Activated CD8-positive, alpha-beta memory T cell treated with anti-CD3 and anti-CD28 coated beads for 1 hour (primary cell): ENCODE data around the gene TAS2R3.
"Not testable (repeated sequence)": the region's sequence is repeated elsewhere in the genome, so short reads cannot be mapped to it uniquely, and the experiment has no call there.

Source experiments
- DNase-seq, 2 donors: peaks; one replicate each; pipeline ENCODE4 v3.0.0-alpha.2; 2020; ENCODE audit warnings: low read depth in 1 of 2; ENCODE audit errors: extremely low read depth in 1 of 2

TAS2R3 gene, protein sequence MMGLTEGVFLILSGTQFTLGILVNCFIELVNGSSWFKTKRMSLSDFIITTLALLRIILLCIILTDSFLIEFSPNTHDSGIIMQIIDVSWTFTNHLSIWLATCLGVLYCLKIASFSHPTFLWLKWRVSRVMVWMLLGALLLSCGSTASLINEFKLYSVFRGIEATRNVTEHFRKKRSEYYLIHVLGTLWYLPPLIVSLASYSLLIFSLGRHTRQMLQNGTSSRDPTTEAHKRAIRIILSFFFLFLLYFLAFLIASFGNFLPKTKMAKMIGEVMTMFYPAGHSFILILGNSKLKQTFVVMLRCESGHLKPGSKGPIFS

DNA sequence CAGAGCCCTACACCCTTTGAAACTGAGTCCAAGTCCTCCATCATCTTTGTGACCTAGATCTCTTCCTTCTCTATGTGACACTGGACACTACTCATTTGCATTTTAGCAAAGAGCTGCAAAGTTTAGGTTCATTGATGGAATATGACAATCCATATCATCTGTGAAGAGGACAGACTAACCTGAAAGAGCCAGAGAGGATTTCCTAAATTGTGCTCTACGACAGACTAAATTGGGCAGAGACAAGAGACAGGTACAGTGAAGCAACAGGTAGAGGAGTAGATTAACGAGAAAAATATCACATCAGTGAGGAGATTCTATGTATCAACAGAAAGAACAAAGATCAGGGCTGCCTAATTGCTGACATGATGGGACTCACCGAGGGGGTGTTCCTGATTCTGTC, at the start of gene TAS2R3:
Gene TAS2R3, plus strand, starts transcription at position 301 of the 400 bp plus-strand sequence. Its CDS starts 62 bp downstream, at position 363.
- DNase-seq, result no peak

DNA sequence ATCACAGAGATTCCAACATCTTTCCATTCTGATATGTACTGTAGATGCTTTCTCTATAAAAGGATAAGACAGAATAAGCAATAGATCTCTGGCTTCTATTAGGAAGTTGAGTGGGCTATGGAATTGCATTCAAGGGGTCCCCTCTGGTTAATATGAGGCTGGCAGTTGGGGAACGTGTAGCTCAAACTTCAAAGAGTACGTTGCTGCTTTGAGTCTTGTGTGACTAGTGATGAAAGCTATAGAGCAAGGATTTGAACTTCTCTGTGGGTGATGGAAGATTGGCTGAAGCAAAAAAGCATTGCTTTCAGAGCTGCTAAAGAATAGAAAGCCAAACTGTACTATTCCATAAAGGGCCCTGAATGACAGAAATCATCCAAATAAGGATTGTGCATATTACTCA, 49.3 kb upstream of the TAS2R3 start:
- no peak for DNase-seq

DNA sequence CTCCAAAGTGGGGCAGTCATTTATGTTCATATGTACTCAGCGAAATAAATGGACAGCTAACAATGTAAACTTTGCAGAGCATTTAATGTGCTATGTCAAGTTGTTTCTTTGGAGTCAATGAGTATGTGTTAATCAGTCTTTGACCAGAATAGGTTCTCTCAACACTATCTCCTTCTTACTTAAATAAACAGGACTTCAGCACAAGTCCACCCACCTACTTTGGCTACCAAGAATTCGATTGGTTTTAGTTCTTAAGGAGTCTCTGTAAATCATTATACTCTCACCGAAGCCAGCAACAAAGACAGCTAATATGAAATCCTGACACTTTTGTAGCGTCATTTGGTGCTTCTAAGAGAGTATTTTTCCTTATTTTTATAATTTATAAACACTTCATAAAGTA, 48.9 kb upstream of the TAS2R3 start:
- DNase-seq, result no peak

DNA sequence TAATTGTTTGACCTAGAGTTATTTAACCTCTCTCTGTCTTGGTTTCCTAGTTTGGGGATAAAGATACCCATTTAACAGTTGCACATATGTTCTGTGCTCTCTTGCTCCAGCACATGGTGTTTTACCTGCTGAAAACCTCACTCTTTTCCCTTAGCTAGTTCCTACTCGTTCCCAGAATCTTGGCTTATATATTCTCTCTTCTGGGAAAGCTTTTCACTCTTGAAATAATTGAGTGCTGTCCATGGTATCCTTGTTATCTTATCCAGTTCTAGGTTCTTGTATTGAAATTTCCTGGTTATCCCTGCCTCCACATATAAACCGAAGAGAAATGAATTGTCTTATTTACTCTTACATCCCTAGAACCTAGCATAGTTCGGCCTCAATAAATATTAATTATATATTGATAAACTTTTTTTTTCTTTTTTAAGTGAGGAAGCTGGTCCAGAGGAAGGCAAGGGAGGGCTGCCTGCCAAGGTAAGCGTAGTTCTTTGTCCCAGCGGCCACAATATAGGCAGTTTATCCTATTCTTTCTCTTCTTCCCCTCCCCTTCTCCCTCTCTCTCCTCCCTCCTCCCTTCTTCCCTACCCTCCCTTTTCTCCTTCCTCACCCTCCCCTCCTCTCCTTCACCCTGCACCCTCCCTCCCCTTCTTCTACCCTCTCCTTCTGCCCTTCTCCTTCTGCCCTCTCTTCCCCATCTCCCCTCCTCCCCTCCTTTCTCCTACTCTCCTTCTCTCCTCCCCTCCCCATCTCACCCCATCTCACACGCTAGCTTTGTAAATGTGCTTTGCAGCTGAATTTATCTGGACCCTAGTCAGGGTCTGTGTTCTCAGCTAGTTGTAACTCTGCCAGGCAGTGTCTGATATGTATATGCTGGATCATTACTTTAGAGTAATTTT, 47.9 kb upstream of the TAS2R3 start:
- no peak for DNase-seq

DNA sequence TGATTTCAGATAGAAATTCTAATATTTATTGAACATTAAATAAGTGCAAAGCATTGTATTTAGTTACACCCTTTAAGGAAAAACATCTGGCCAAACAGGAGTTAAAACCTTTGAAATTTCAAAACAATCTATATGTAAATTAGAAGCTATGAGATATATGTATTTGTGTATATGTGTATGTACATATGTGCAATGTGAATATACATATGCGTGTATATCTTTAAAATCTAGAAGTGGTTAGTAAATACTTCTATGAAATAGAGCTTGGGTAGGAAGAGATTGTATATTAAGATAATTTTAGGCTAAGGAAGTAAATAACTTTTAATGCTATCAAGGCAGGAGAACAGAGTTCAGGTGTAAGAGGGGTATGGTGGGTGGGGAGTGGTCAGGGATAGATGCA, 46.4 kb upstream of the TAS2R3 start:
- no peak for DNase-seq

DNA sequence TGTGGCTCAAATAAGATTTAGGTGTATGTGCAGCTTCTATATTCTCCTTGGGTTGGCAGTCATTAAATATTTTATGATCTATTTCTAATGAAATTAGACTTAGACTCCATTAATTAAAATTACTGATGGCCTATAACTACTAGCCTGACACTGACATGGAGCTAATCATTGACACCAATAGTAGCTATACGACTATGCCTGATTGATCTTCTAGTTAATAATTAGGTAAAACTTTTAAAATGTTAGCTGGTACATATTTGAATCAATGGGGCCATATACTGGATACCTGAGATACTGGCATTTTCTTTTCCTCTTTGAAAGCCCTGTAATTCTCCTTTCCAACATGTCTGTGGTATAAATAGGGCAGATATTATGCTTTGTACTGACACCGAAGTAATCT, 41.4 kb upstream of the TAS2R3 start:
- DNase-seq, result no peak

DNA sequence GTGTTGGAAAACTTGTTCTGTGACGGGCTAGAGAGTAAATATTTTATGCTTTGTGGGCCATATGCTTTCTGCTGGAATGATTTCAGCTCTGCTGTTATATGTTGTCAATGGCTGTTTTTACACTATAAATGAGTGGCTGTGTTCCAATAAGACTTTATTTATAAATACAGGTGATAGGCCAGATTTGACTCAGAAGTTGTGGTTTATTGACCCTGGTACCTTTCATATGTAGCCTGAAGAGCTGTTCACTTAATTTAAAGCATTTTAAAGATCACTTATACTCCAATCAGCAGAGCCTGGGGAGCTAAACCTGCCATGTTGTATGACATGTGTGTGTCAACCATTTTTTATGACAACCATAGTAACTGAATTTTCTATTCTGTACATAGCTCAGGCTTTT, 34.9 kb upstream of the TAS2R3 start:
- DNase-seq, result no peak

DNA sequence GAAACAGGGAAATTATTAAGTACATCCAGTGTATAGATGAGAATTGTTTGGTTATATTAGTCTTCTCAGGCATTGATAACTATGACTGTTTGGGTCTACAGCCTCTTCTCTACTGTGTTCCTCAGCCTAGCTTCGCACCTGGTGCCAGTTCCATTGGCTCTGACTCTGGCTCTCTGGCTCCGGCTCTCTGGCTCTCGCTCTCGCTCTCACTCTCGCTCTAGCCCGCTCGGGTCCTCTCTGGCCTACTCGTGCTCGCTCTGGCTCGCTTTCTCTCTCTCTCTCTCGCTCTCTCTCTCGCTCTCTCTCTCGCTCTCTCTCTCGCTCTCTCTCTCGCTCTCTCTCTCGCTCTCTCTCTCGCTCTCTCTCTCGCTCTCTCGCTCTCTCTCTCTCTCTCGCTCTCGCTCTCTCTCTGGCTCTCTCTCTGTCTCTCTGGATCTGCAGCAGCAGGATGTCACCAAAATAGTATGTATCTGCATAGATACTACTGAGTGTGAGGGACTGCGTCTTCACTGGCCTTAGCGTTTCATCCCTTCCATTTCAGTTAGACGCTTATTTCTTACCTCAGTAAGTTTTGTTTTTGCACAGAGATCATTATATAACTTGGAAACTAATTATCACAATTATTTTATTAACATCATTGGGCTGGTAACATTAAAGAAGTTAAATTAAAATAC, 32.3 kb upstream of the TAS2R3 start:
- DNase-seq, result no peak

DNA sequence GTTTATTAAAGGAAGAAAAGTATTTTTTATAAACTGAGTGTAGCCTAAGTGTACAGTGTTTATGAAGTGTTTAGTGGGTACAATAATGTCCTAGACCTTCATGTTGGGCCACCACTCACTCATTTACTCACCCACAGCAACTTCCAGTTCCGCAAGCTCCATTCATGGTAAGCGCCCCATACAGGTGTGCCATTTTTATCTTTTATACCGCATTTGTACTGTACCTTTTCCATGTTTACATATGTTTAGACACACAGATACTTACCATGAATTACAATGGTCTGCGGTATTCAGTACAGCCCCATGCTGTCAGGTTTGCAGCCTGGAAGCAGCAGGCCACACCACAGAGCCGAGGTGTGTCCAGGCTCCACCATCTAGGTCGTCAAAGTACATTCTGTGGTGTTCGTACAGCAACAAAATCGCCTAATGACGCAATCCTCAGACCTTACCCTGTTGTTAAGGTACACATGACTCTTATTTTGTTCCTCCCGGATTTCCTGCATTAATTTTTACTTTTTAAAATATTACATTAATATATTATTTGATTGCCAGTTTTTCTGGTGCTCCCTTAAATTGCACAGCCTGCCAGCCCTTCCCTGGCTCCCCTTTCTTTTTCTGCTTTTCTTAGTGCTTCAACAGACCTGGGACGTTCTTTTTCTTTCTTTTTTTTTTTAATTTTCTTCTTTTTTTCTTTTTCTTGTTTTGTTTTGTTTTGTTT, 26.6 kb upstream of the TAS2R3 start:
- DNase-seq, result no peak

DNA sequence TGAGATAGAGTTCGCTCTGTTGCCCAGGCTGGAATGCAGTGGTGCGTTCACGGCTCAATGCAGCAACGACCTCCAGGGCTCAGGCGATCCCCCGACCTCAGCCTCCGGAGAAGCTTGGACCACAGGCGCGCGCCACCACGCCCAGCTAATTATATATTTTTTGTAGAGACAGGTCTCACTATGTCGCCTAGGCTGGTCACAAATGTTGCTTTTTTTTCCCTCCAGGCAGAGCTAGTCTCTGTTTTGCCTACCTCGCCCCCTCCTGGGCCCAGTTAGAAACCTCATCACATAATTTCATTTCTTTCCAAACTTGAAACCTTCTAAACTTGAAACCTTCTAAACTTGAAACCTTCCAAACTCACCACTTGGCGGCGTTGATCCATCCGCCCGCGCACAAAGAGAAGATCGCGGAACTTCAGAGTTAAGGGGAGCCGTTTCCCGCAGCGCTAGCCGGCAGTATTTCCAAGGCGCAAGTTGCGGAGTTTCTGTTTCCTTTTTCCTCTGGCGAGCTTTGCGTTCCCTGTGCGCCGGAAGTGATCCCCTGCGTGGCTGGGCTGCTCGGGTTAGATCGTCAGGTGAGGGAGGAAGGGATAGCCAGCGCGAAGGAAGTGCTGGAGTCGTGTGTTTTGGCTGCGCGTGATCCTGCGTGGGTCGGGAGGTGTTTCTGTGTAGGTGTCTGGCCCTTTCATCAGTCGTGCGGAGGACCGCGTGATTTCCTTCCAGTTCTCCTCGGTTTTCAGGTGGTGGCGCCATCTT, 25.9 kb upstream of the TAS2R3 start, which contains the start of gene SSBP1:
Gene SSBP1, plus strand, starts transcription at position 523 of the 756 bp plus-strand sequence. CDS start 809 bp downstream, outside the sequence.
- DNase-seq, result peak; percentile 76 to 80

DNA sequence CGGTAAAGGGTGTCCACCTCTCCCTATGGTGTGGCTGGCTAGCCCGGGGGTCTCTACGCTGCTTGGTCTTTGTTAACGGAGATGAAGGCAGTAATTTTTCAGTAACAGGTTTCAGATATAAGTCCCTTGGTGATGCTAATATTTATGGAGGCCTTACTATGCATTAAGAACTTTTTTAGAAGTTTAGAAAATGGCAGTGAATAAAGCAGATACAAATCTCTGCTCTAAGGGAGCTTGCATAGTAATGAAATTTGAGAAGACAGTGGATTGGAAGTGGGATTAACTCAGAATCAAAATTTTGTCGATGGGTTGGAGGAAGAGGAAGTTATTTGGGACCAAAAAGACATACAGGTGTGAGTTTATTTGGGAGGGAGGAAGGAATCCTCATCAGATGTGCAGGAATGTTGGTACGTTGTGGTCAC, 25.3 kb upstream of the TAS2R3 start:
- no peak for DNase-seq

DNA sequence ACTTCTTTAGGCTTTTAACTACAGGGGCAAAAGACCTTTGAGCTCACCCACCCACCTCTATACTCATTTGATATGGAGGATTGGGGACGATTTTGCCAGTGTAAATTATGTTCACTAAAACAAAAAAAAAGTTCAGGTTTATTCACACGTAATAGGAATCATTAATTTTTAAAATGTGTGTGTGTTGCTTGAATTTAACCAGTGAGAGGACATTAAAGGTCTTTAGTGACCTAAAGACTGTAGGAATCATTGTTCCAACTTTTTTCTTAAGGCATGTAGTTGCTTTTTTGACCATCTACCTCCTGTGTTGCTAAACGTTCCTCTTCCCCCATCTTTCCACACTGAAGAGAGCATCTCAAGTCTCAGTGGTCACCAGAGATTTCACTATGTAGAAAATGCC, 24.6 kb upstream of the TAS2R3 start:
- no peak for DNase-seq

DNA sequence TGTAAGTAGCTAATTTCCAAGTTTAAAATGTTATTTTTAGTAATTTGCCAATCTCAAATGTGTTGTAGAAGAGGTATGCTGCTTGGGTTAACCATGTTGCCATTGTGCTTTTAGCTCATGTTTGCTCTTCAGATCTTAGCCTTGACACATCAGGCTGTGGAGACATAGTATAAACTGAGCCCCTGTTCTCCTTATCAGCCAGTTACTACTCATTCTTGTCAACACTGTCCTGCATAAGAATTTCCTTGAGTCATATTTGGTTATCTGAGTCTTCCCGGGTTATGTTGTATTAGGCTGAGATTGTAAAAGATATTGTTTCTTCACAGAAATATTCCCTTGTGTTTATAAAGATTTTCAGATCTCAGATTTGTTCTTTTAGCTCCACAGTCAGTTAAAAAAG, 21.7 kb upstream of the TAS2R3 start:
- no peak for DNase-seq

DNA sequence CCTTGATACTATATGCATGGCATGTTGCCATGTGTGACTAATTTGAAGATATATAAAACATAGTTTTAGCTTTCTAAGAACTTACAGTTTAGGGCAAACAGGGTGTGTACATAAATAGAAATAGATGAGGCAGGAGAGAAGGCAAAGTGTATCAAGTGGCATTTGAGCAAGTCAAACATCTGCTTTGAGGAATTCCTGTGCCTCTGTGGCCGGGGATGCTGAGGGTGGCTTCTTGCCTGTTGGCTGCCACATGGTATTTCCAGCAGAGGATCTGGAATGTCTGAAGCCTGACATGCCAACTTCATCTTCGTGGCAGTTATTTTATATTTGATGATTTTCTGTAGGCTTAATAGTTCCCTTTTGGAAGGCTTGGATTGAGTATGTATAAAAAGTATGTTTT, 19.8 kb upstream of the TAS2R3 start:
- no peak for DNase-seq

DNA sequence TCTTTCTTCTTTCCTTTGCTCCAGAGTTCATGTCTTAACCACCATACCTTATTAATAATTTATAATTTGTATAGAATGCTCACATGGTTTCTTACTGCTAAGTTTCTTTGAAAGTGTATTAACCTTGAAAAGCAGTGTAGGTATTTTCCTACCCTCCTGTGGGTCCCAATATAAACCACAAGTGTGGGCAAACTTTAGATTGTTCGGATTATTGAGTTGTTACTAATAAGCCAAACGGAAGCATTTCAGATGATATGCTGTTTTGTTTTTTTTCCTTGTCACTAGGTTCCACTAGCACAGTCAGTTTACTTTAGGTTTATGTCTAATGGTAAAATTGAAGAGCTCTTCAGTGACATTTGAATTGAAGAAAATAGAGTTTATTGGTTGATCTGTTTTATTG, 15.5 kb upstream of the TAS2R3 start:
- no peak for DNase-seq

DNA sequence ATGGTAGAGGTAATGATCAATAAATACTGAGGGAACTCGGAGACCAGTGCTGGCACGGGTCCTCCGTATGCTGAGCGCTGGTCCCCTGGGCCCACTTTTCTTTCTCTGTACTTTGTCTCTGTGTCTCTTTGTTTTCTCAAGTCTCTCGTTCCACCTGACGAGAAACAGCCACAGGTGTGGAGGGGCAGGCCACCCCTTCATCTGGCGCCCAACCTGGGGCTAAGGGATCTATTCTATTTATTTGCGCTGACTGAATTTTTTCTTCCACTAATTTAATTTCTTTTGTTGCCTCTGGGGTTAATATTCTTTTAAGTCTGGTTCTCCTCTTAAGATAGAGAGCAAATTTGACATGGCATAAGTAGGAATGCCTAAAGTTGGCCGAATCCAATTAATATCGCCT, 12.0 kb upstream of the TAS2R3 start:
- not testable (repeated sequence) for DNase-seq

DNA sequence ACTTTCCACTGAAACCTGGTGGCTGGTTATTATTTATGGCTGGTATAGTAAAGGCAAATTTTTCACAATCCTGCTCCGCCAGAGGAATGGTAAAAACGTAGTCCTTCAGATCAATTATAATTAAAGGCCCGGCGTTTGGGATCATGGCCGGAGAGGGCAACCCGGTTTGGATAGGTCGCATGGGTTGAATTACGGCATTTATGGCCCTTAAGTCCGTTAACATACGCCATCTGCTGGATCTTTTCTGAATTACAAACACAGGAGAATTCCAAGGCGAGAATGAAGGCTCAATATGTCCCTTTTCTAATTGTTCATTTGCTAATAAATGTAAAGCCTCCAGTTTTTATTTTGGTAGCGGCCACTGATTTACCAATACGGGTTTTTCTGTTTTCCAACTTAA, 11.3 kb upstream of the TAS2R3 start:
- DNase-seq, result no peak

DNA sequence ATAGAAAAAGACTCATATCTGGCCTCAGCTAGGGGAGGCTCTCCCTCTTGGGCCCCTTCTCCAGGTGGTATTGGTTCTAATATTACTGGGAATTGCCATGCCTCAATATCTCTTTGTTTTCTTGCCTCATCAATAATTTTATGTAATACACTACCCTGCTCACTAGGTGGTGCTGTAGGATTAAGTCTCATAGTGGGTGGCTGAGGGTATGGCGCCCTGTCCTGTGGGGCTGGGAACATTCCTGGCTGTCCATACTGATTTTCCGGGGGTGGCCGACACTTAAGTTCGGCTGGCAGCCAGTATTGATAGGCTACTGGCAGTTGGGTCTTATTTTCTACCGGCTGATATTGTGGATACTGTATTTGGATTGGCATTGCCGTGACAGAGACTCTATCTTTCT, 9.0 kb upstream of the TAS2R3 start:
- no peak for DNase-seq

DNA sequence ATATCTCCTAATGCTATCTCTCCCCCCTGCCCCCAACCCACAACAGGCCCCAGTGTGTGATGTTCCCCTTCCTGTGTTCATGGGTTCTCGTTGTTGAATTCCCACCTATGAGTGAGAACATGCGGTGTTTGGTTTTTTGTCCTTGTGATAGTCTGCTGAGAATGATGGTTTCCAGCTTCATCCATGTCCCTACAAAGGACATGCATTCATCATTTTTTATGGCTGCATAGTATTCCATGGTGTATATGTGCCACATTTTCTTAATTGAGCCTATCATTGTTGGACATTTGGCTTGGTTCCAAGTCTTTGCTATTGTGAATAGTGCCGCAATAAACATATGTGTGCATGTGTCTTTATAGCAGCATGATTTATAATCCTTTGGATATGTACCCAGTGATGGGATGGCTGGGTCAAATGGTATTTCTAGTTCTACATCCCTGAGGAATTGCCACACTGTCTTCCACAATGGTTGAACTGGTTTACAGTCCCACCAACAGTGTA, 6.2 kb downstream of the TAS2R3 start:
- DNase-seq, result not testable (repeated sequence)

DNA sequence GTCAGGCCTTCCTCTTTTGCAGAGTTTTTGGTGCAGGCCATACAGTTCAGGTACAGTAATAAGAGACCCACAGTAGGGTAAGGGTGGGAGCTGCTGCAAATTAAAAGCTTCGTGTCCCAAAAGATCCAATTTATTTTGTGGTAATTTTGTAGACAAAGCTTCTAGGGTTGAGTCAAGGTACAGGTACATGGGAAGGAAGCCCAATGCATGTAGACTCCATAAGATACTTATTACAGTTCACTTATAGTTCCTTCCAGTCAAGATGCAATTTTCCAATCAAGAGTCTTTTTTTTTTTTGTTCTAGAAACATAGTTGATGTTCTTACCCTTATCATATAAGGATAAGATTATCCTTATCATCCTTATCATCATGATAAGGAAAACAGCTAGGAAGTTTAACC, 12.5 kb downstream of the TAS2R3 start, which contains the start of gene TAS2R4:
Gene TAS2R4, plus strand, starts transcription at position 301 of the 400 bp plus-strand sequence. CDS start 1,815 bp downstream, outside the sequence.
- no peak for DNase-seq
